Endothelial cell (in vitro differentiated cells): ENCODE results near the gene LYRM1. TPM values are rescaled to one million over a fixed set of nuclear protein-coding genes. Genes with fewer than 3 reads are reported as not detected.

Source experiments
- DNase-seq: peaks from one replicate; pipeline ENCODE4 v3.0.0; 2021; ENCODE audit warnings: low spot score
- H3K27ac Mint-ChIP-seq: one replicate; pipeline ENCODE4 v1.8.0; 2021; ENCODE audit warnings: mixed read lengths, inconsistent platforms; ENCODE audit not compliant: unreplicated experiment
- H3K27me3 Mint-ChIP-seq: one replicate; pipeline ENCODE4 v1.8.0; 2021; ENCODE audit warnings: mild to moderate bottlenecking, moderate library complexity, mixed read lengths, inconsistent platforms; ENCODE audit not compliant: unreplicated experiment
- H3K36me3 Mint-ChIP-seq: one replicate; pipeline ENCODE4 v1.8.0; 2021; ENCODE audit warnings: mild to moderate bottlenecking, low read depth, mixed read lengths, inconsistent platforms; ENCODE audit not compliant: unreplicated experiment
- H3K4me1 Mint-ChIP-seq: one replicate; pipeline ENCODE4 v1.8.0; 2021; ENCODE audit warnings: mild to moderate bottlenecking, mixed read lengths, inconsistent platforms; ENCODE audit not compliant: unreplicated experiment
- H3K4me3 Mint-ChIP-seq: one replicate; pipeline ENCODE4 v1.8.0; 2021; ENCODE audit warnings: mild to moderate bottlenecking, mixed read lengths, inconsistent platforms; ENCODE audit not compliant: unreplicated experiment
- H3K9me3 Mint-ChIP-seq: one replicate; pipeline ENCODE4 v1.8.0; 2021; ENCODE audit warnings: mixed read lengths, inconsistent platforms; ENCODE audit not compliant: unreplicated experiment
- CTCF ChIP-seq: fragments of 200-600 bp; sonication (generic); IDR thresholded peaks from one replicate; pipeline ENCODE4 v1.5.0; 2021; ENCODE audit warnings: antibody characterized with exemption; ENCODE audit not compliant: unreplicated experiment
- total RNA-seq: library from RNA; stranded (reverse); fragmentation: NEBNext Ultra II Directional; extraction: Animal tissue kit (Norgen Biotek cat#: 25700); gene quantifications from one replicate; pipeline ENCODE4 v1.2.1, GENCODE V29; 2021; ENCODE audit not compliant: unreplicated experiment

The LYRM1 gene
- total RNA-seq, 1 donor from 2014 or later = 14.0 TPM

- no peak overlapping the region for H3K4me3 Mint-ChIP-seq
- H3K27ac Mint-ChIP-seq = no peak overlapping the region
- H3K36me3 Mint-ChIP-seq = peaks cover 6% of the 10 kb centered on the region
- H3K4me1 Mint-ChIP-seq = peaks cover 33% of the 10 kb centered on the region
- no peaks in the 10 kb centered on the region for H3K9me3 Mint-ChIP-seq
- DNase-seq = no peak
- H3K27me3 Mint-ChIP-seq = peaks cover 1% of the 10 kb centered on the region
- no peak for TF ChIP-seq CTCF
Observed at GRCh38 chr16:20894388-20894787, 6.2 kb upstream of the LYRM1 start.

DNA sequence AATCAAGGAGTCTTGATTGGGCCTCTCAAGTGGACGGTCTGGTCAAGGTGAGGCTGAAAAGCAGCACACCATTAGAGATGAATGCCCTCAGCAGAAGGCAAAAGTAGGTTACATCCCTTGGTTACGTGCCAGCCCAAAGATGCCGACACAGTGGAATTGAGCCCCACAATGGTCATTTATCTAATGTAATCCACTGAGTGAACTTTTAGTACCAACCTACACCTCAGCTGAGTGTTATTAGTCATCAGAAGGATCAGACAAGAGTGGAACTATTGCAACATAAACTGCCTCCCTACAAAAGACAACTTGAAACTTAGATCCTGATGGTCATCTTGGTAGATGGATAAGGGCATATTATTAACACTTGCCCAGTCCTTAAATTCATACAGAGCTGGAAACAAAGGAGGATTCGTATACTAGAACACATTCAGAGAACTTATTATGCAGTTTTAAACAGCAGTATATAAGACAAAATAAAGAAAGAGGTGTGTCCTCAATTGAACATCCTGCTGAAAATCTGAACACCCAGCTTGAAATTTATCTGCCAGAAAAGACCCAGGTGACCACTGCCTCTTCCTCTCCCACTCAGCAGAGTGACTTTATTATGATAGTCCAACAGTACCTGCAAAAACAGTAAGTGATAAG is 3.2 kb upstream of the LYRM1 start:
- Mint-ChIP-seq H3K36me3 (peaks cover under 1% of the 10 kb centered on the region), H3K4me1 (peaks cover 44% of the 10 kb centered on the region), H3K4me3 (no peak overlapping the region), H3K9me3 (no peaks in the 10 kb centered on the region), H3K27ac (no peak overlapping the region), H3K27me3 (peaks cover 6% of the 10 kb centered on the region)
- no peak for TF ChIP-seq CTCF
- no peak for DNase-seq

DNA sequence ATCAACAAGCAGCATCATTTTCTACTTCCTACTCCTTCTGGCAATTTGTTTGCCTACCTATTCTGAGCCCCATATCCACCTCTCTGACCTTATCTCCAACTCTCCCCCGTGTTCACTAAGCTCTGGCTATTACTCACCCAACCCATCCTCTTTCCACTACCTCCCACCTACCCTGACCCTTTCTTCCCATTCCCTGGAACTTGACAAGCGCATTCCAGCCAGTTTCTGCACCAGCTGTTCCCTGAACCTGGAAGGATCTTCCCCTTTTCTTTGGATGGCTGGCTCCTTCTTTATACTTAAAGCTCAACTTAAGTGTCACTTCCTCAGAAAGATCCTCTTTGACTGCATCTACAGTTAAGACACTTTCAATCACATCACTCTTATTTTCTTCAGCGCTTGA is 2.6 kb upstream of the LYRM1 start:
- DNase-seq = no peak
- no peak overlapping the region for H3K27ac Mint-ChIP-seq
- no peak for TF ChIP-seq CTCF
- H3K4me3 Mint-ChIP-seq = no peak overlapping the region
- H3K27me3 Mint-ChIP-seq = peaks cover 6% of the 10 kb centered on the region
- H3K4me1 Mint-ChIP-seq = peaks cover 44% of the 10 kb centered on the region
- H3K9me3 Mint-ChIP-seq = no peaks in the 10 kb centered on the region
- H3K36me3 Mint-ChIP-seq = no peaks in the 10 kb centered on the region

DNA sequence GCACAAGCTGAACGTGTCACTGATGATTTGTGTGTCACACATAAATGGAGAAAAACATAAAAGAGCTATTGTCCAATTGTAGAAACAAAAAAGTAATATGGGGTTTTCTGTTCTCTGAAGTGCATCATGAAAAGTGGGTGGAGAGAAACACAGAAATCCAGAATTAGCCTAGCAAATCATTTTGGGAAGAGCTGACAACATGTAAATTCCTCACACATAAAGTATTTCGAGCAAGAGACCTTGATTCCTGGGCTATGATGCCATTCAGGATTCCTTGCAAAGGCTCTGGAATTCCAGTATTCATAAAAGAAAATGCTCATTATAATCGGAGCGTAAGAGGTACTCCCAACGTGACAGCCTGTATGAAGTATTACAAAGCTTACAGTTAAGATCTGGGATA is 1.5 kb upstream of the LYRM1 start:
- peaks cover 56% of the 10 kb centered on the region for H3K4me1 Mint-ChIP-seq
- no peak for TF ChIP-seq CTCF
- H3K27ac Mint-ChIP-seq = peak overlapping the region; percentile 80
- DNase-seq = no peak
- H3K27me3 Mint-ChIP-seq = peaks cover 6% of the 10 kb centered on the region
- H3K4me3 Mint-ChIP-seq = peak overlapping the region; percentile 94
- H3K9me3 Mint-ChIP-seq = no peaks in the 10 kb centered on the region
- H3K36me3 Mint-ChIP-seq = no peaks in the 10 kb centered on the region

DNA sequence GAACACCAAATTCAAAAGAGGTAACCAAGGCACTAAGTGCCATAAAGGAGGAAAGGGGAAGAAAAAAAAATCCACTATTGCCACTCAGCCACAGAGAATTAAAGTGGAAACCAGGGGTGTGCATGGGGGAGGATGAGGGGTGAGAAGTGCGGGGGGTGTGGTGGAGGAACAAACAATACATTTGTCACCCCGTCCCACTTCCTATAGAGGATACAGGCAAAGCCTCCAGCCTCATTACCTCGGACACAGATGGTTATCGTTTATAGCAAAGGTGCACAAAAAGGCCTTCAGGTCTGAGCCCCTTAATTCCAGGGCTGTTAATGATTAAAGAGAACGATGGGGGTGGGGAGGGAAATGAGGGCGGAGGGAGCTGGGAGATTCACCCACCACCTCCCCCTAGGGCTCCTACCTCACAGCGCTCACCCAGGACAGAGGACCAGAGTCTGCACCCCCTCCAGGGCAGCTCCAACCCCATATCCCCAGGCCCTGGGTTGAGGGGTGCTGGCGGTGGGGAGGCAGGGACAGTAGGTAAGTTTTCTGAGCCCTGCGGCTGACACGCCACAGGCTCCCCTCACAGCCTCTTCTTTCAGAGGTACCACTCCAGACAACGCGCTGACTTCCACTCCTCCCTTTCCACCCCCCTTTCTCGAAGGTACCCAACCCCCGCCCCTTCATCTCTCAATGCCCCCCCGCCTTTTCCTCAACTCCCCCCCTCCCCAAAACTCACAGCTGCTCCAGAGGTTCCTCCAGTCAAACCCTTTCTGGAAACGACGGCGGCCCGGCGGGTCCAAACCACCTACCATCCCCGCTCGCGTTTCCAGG is 883 bp upstream of the LYRM1 start:
- TF ChIP-seq CTCF = no peak
- H3K4me3 Mint-ChIP-seq = peak overlapping the region; percentile 94
- no peaks in the 10 kb centered on the region for H3K36me3 Mint-ChIP-seq
- no peaks in the 10 kb centered on the region for H3K9me3 Mint-ChIP-seq
- peak; percentile 7 for DNase-seq
- peaks cover 6% of the 10 kb centered on the region for H3K27me3 Mint-ChIP-seq
- peaks cover 62% of the 10 kb centered on the region for H3K4me1 Mint-ChIP-seq
- H3K27ac Mint-ChIP-seq = peak overlapping the region; percentile 98
